Retina (tissue), 1 donor: ENCODE measurements around the gene YBX1.
A peak's percentile ranks its signal among the peaks of the same experiment; 100 is the strongest.

Source experiments
- DNase-seq: peaks from one replicate; pipeline ENCODE4 v3.0.0-alpha.2; 2016

The YBX1 gene

DNA sequence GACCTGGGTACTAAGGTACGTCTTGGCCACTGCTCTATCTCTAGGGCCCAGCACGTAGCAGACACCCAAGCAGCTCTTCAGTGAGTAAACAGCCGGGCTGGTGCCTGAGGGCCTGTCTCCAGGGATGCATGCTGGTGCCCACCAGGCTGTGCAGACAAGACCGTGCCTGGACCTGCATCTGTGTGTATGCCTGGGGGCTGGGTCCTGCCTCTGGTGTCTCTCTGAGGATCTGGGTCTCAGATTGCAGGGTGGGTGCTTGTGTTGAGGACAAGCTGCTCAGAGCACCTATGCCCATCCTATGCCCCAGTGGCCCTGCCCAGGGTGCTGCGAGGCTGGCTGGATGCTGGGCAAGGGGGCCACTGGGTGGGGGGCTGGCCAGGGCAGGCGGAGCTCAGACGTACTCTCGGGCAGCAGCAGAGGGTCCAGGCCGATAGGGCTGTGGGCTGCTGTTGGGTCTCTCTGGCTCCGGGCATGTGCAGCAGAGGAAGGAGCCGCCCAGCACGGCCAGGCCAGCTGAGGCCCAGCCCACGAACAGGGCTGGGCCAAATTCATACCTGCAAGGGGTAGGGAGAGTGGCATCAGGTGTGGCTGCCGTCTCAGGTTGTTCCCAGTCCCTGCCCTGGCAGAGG is 53.4 kb downstream of the YBX1 start:
- no peak for DNase-seq

DNA sequence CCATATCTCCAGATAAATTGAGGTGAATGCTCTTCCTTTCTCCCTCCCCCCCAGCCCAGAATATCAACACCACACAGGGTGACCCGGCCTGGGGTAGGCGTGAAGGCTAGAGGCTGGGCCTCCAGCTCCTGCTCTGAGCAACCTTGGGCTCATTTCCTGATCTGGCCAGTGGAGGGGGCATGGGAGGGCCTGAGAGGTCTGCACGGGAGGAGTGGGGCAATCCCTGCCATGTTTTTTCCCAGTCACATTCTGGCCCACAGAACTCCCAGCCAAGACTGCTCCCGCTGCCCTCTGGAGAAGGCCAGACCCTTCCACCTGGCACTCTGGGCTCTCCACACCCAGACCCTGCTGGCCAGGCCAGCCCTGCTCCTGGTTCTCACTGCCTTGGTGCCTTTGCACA is 53.9 kb downstream of the YBX1 start:
- DNase-seq: no peak

DNA sequence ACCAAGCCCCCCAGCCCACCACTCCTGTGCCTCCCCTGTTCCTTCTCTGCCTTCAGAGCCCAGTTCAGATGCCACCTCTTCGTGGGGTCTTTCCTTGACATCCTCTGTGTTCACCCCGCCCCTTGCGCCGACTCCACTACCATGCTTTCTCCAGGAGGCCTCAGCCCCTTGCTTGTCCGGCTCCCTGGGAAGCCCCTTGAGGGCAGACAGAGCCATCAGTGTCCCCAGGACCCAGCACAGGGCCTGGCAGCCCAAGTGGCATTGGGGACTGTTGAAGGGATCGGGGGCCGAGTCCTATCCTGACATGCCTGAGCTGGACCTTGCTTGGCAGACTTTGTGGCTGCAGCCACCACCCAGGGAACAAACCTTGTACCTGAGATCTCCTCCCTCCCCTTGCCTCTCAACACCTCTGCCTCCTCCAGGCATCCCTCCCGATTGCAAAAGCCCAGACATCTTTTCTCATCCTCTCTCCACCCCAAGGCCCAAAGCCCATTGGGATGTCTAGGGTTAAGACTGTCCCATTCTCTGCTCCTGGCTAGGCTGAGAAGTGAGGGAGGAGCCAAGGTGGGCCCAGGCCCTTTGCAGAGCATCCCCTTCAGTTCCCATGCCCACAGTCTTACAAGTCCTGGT is 54.5 kb downstream of the YBX1 start:
- DNase-seq: no peak

DNA sequence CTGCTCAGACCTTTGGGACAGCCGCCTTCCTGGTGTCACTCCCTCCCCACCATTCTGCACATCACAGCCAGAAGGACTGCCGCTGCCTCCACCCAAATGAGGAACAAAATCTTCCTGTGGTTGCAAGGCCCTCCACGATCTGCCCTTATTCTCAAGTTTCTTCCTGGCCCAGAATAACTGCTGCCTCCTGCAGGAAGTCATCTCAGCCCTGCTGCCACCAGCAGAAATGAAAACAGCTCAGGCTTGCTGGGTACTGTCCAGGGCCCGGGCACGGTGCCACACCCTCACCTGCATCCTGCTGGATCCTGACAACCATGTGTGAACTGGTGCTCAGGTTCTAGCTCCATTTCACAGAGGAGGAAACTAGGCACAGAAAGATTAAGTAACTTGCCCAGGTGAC is 55.0 kb downstream of the YBX1 start:
- no peak for DNase-seq

DNA sequence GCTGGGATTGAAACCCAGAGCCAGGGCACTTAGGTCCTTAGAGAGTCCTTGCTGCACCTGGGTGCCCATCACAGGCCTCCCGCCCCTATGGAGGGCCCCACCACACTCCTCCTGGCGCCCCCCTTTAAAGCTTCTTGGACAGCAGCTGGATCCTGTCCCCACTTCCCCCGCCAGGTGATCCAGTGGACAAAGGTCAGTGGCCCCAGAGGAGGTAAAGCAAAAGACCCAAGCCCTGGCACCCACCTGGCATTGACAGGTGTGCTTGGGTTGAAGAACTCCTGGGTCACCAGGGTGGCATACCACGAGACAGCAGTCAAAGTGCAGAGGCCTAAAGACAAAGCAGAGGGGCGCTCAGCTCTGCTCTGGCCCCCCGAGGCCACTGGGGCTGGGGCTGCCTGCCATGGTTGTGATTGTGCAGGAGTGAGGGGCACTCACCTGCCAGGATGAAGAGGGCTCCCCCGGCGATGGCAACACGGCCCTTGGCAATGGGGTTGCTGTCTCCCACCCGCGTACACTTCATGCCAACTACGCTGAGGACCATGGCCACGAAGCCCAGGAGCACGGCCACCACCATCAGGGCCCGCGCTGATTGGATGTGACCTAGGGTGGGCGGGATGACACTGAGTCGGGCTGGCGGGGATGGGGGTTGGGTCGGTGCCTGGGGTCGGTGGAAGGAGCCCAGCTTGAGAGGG is 55.9 kb downstream of the YBX1 start:
- DNase-seq: no peak

DNA sequence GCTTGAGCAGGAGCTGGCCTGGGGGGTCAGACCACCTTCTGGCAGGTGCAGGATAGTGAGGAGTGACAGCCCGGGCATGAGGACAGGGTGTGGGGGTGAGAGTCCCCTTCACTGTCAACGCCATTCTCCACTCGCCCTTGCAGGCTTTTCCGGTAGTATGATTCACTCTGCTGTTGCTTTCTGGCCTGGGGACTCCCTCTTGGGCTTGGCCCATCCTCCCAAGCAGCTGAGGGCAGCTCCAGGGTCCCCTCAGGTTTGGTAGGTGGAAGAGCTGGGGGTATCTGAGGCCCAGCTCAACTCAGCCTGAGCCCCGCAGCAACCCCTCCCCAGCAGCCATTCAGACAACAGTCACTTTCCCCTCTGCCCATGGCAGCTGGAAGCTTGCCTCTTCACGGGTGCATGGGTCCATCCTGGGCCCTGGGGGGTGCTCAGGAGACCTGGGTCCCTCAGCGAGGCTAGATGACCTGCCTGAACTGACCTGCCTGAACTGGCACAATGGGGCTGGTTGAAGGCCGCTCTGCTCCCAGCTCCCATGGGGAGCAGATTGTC is 56.5 kb downstream of the YBX1 start:
- DNase-seq: no peak

DNA sequence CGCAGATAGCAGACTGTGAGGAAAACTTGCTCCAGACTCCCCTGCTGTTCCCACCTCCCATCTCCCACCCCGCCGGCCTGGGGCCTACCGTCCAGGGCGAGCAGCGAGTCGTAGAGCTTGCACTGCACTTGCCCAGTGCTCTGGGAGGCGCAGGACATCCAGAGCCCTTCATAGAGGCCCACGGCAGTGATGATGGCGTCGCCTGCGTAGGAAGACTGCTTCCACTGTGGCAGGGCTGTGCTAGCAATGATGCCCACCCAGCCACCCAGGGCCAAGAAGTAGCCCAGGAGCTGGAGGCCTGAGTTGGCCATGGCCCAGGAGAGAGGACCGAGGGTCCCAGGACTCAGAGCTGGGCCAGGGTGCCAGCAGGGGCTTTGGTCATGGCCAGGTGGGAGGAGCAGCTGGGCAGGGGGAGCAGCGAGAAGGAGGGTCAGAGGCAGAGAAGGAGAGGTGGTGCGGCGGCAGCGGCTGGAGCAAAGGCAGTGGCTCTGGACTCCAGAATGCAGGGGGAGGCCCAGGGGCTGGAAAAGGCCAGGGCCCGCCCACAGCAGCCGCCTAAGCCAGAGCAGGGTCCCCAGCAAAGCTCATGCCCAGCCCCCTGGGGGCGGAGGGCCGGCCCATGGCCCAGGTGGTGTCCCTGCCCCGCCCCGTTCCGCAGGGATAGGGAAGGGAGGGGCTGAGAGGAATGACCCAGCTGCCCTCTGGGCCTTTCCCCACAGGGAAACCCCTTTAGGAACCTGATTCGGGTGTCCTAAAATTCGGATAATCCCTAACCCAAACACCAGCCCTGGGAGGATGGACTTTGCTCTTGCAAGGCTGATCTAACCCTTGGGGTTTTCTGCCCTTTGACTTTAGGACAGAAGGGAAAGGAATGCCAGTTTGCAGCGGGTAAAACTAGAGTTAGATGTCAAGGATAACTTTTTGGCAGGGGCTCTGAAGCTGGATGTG is 57.8 kb downstream of the YBX1 start, which contains the start of gene CLDN19:
TSS of gene CLDN19 (minus strand) at position 484 of the 948 bp plus-strand sequence. CDS start at position 311, 173 bp downstream.
- peak; percentile 54 for DNase-seq

DNA sequence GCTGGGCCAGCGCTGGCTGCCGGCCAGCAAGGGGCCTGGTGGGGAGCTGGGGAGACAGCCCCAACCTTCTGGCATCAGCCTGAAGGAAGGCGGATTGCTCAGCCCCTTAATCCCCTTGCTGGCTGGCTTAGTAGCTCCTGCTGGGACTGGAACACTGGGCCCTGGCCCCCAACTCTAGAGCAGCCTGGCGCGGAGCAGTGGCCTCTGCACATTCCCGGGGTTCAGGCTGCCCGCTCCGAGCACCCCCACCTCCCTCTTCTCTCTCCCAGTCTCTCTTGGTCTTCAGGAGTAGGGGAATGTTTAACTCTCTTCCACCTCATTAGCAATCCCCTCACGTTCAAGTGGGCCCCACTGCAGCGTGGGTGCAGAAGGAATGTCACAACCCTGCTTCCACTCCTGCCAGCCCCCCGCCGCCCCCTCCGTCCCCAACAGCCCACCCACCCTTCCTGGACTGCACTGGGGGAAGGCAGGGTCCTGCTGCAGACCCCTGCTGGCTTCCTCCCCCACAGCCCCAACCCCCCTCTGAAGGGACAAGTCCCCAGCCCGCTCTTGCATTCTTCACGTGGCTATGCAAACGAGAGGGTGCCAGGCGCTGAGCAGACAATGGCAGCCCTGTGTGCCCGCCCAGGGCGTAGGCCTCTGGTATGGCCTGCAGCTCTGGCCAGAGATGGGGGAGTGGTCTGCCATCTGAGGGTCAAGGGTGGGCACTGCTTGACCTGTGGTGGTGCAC is 58.8 kb downstream of the YBX1 start:
- peak; percentile 55 for DNase-seq

DNA sequence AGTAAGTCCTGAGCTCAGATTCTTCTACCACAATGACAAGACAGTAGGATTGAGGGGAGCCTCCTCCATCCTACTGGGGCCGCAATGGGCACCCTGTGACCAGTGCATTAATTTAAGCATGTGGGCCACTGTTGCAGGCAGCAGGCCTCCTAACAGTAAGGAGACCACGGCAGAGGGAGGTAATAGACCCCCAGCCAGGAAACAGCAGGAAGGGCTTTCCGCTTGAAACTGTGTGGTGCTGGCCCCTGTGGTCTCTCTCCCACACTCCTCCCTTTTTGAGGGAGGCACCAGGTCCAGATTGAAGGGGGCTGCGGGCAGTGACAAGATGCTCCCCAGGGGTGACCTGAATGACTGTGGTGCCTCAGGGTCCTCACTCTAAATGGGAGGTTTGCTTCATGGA is 59.5 kb downstream of the YBX1 start:
- no peak for DNase-seq

DNA sequence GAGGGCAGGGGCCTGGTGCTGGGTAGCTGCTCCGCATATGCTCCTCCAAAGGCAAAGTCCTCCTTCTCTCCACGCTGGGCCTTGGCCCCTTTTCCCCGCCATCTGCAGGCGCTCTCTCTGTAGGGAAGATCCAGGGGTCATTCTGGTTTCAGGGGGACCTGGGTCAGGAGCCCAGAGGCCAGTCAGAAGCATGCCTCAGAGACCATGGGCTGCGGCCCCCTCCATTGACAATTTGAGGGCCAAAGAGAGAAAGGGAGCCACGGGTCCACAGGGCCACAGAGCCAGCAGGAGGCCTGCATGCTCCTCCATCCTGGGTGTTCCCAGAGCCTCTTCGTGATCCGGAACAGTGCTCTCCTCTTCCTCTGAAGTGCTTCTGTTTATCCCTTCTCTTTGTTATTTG is 59.9 kb downstream of the YBX1 start:
- no peak for DNase-seq

DNA sequence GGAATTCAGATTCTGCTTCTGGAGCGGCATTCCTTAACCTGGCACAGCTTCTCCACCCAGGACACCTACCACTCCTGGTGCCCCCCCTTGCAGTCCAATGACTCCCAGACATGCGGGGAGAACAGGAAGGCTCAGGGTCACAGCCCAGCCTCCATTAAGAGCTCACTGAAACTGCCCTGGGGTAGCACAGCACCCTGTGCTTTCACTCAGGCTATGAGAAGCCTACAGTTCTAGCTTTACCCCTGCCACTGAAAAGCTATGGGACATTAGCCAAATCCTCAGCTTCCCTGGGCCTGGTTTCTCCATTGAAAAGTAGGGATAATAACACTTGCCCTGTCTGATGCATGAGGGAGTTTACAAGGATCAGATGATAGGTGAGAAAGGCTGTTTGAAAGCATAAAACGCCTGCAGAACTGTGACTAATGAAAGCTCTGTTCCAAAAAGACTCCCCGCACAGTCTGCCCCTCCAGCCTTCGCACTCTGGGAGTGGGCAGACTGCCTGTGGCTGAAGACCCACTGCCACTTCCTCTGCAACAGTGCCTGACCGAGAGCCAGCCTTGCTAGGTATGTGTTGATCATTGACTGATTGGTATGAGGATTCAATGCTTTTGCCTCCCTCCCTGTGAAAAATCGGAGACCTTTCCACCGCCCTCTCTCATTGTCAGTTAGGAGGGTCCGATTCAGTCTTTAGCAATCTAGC is 60.5 kb downstream of the YBX1 start:
- no peak for DNase-seq

DNA sequence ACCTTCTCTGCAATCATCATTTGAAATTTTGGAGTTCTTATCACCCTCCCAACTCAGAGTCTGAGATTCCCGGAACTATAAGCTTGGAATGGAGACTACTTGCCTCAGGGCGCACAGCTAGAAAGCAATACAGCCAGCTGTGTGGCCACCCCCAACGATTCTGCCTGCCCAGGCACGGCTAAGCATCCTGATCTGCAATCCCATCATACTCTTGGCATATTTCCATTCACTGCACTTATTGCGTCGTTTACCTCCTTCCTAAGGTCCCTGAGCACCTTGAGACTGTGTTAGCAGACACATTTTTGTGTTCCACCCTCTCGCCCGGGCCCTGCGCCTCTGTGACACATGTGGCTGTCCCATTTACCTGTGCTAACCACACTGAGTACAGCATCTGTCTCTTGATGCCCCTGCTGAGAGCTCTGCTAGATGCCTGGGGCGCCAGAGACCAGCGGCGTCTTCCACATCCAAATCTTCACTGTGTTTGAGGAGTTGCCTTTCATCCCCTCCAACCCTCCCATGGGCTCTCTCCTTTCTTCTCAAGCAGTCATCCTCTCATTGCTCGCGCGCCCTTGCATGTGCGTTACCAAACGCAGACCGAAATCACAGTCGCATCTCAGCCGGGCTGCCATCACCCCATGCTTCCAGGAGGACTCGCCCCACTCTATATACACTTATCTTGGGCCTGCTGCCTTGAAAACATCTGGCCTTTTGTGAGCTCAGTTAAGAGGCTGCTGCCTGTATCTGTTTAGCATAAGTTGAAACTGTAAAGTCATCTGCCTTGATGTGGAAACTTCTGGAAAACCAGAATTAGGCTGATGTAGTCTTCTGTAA is 61.3 kb downstream of the YBX1 start:
- no peak for DNase-seq

DNA sequence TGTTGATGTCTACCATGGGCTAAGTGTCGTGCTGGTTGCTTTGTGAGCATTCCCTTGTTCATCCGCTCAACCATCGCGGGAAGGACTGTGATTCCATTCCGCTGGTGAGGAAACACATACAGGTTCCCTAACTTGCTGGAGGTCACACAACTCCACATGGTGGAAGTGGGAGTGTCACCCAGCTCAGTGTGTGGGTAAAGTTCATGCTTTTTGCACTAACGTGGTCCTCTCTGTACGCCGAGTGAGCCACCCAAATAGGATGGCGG is 61.9 kb downstream of the YBX1 start:
- DNase-seq: no peak

DNA sequence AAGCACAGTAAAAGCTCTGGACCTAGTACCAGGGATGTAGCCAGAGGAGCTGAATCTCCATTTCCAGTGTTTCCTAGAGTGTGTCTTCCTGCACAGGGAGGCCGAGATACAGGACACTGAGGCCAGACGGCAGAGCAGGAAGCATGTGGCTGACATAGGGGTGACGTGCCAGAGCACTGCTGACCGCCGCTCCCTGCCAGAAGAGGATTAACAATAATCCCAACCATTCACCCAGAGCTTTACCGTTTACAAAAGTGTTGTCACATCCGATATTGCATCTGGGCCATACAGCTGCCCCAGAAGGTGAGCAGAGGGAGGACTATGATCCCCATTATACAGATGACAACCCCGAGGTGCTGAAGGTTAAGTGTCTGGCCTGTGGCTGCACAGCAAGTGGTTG is 63.6 kb downstream of the YBX1 start:
- no peak for DNase-seq

DNA sequence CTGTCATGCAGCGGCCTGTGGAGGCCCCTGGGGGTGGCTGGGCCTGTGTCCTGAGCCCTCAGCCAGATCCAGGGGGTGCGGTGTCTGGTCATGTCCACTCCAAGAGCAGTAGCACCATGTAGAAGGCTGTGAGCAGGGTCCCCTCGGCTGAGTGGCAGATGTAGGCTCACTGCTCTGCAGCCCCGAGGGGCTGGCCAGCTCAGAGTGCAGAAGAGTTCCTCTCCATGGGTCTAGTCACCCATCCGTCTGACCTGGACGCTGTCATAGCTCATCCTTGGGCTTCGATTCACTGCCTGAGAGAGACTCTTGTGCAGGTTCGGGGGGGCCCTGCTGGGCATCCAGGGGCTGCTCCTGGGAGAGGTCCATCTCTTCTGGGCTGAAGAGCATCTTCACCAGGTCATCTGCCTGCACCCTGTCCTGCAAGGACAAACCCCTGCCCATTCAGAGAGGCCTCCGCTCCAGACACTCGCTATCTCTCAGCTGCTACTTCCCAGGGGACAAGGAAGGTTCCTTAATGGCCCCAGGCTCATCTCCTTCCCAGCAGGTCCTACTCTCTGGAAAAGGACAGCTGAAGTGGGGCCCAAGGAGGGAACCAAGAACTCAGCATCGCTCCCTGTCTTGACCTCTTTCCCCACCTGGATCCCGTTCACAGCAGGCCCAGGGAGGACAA is 64.4 kb downstream of the YBX1 start:
- no peak for DNase-seq

DNA sequence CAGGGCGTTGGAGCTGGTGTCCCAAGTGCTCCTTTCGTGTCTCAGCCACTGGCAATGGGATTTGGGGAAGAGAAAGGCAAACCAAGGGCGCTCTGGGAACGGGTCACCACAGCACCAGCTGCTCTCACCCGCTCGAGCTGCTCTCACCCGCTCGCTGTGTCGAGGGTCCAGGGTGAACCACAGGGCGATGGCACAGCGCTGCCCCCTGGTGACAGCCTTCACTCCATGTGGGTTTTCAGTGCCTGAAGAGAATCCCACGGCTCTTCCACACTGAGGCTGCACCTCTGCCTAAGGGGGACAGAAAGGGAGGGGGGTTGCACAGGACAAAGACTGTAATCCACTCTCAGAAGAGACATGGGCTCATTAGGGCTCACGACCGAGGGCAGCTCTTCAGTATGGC is 64.9 kb downstream of the YBX1 start:
- peak; percentile 81 for DNase-seq

DNA sequence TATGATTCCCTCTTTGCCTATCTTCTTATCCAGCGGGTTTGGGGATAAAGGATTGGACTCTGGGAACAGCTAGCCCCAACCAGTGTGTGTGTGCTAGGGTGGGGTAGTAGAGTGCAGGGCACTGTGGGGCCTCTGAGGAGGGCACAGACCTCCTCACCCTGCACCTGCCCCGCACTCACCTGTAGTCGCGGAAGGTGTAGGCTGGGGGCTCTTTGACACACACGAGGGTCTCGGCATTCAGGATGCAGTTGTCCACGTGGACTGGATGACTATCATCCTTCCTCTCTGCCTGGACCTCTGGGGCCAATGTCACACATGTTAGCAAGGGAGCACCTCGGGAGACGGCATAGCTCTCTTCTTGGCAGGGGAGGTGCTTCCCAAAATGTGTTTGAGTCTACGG is 65.8 kb downstream of the YBX1 start:
- no peak for DNase-seq

DNA sequence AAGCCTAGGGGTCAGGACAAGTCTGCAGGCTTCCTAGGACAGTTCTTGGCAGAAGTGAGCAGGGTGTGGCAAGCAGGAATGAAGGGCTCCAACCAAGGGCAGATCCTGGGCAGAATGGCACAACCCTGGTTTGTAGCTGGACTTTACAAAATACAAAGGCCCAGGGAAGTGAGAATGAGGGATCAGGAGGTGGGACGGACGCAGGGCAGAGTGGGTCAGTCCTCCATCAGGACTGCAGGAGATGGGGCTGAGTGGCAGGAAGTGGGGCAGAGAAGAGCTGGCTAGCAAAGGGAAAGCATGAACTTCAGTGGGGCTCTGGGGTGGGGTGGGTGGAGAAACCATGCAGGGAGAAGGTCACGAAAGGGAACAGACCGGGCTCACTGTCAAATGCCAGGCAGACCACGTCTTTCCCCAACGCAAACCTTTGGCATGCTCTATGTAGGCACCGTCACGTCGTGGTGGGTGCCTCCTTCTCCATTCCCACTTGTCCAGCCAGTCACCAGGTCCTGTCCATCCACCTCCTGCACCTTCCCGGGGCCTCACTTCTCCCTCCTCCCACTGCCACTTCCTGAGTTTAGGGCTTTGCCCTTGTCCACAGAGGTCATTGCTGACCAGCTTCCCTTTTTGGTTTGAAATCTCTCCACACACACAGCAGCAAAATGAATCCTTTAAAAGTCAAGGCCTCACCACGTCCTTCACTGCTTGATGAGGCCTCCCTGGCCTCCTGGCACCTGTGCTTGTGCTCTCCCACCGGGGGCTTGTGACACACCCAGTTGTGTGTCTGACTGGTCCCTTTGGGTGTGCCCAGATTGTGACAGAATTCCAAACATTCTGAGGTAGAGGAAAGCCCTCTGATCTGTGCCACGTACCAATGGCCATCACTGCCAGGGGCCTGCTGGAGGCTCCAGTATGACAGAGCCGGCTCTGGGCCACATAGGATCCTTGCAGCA is 66.5 kb downstream of the YBX1 start:
- DNase-seq: no peak

DNA sequence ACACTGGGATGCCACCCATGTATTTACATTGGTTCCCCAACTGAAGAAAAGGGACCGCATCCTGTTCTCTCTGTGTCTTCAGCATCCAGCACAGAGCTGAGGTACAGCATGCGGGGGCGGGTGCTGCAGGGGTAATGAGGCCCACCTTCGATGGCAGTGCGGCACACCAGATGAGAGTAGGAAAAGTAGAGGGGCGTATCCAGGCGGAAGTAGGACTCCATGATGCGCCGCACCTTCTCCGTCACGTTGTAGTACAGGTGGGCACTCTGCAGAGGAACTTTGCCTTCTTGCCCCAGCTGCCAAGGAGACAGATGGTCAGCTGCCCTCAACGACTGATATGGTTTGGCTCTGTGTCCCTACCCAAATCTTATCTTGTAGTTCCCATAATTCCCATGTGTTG is 67.8 kb downstream of the YBX1 start:
- no peak for DNase-seq
